HFFc6 (cell line): ENCODE results near the gene PEMT. TPM values are rescaled to one million over a fixed set of nuclear protein-coding genes. Genes with fewer than 3 reads are reported as not detected.
A peak's percentile ranks its signal among the peaks of the same experiment; 100 is the strongest.

Experiments
- DNase-seq: peaks from one replicate; pipeline ENCODE4 v3.0.0-alpha.2; 2018
- H3K27ac Mint-ChIP-seq: 2 replicates; pipeline ENCODE4 v1.8.0; 2020; ENCODE audit warnings: mild to moderate bottlenecking, mixed read lengths
- H3K27me3 Mint-ChIP-seq: 2 replicates; pipeline ENCODE4 v1.8.0; 2021; ENCODE audit warnings: mild to moderate bottlenecking, moderate library complexity, mixed read lengths; ENCODE audit not compliant: insufficient read depth
- H3K36me3 Mint-ChIP-seq: 2 replicates; pipeline ENCODE4 v1.8.0; 2021; ENCODE audit warnings: low read depth, mixed read lengths
- H3K4me1 Mint-ChIP-seq: 2 replicates; pipeline ENCODE4 v1.8.0; 2020; ENCODE audit warnings: low read depth, mixed read lengths
- H3K4me3 Mint-ChIP-seq: 2 replicates; pipeline ENCODE4 v1.8.0; 2020; ENCODE audit warnings: mild to moderate bottlenecking, moderate library complexity, mixed read lengths
- H3K9me3 Mint-ChIP-seq: 2 replicates; pipeline ENCODE4 v1.8.0; 2020; ENCODE audit warnings: mild to moderate bottlenecking, mixed read lengths
- CTCF ChIP-seq: fragments of 200-600 bp; sonication (generic); IDR thresholded peaks from 2 replicates; pipeline ENCODE4 v1.5.0; 2021; ENCODE audit warnings: antibody characterized with exemption, mild to moderate bottlenecking
- total RNA-seq, 6 experiments: library from RNA; stranded (reverse); fragmentation: NEBNext Ultra II Directional; extraction: Animal tissue kit (Norgen Biotek cat#: 25700); gene quantifications; 2 replicates in 1 of 6; 3 replicates in 5 of 6; pipeline ENCODE4 v1.2.3, GENCODE V29; 2021

Gene PEMT
- total RNA-seq, 6 experiments from 2014 or later, result 33.0 to 49.2 (median 44.0) TPM

- H3K4me1 Mint-ChIP-seq, result peaks cover 37% of the 10 kb centered on the region
- H3K36me3 Mint-ChIP-seq, result 0 out of 2 replicates have a peak, but pooled peaks cover 4% of the 10 kb centered on the region
- H3K4me3 Mint-ChIP-seq, result peak overlapping the region; percentile 91
- H3K9me3 Mint-ChIP-seq, result no peaks in the 10 kb centered on the region
- peaks cover 3% of the 10 kb centered on the region; the same call in 1 of the 2 replicates for H3K27me3 Mint-ChIP-seq
- peak overlapping the region; percentile 86 for H3K27ac Mint-ChIP-seq
- no peak for TF ChIP-seq CTCF
- DNase-seq, result no peak
Observed at GRCh38 chr17:17590883-17591354, 589 bp downstream of the PEMT start.

GRCh38 chr17:17590141-17590751 lies 1.3 kb downstream of the PEMT start:
- Mint-ChIP-seq H3K36me3 (0 out of 2 replicates have a peak, but pooled peaks cover 4% of the 10 kb centered on the region), H3K27ac (peak overlapping the region; percentile 86), H3K27me3 (peaks cover 3% of the 10 kb centered on the region; the same call in 1 of the 2 replicates), H3K9me3 (no peaks in the 10 kb centered on the region), H3K4me3 (peak overlapping the region; percentile 91), H3K4me1 (peaks cover 37% of the 10 kb centered on the region)
- no peak for TF ChIP-seq CTCF
- no peak for DNase-seq

GRCh38 chr17:17587614-17588337 lies 3.7 kb downstream of the PEMT start:
- DNase-seq, result no peak
- Mint-ChIP-seq H3K36me3 (0 out of 2 replicates have a peak, but pooled peaks cover 4% of the 10 kb centered on the region), H3K4me1 (peaks cover 37% of the 10 kb centered on the region), H3K27me3 (peaks cover 3% of the 10 kb centered on the region; the same call in 1 of the 2 replicates), H3K4me3 (no peak overlapping the region), H3K9me3 (no peaks in the 10 kb centered on the region), H3K27ac (peak overlapping the region; percentile 34)
- TF ChIP-seq CTCF, result no peak

GRCh38 chr17:17582372-17582771 lies 9.1 kb downstream of the PEMT start:
- H3K4me3 Mint-ChIP-seq, result no peak overlapping the region
- no peaks in the 10 kb centered on the region for H3K9me3 Mint-ChIP-seq
- no peak for TF ChIP-seq CTCF
- H3K36me3 Mint-ChIP-seq, result no peaks in the 10 kb centered on the region
- peaks cover 11% of the 10 kb centered on the region for H3K4me1 Mint-ChIP-seq
- DNase-seq, result no peak
- H3K27ac Mint-ChIP-seq, result no peak overlapping the region
- peaks cover 3% of the 10 kb centered on the region; the same call in 1 of the 2 replicates for H3K27me3 Mint-ChIP-seq

GRCh38 chr17:17581509-17581908 lies 10.0 kb downstream of the PEMT start:
- no peak for DNase-seq
- no peak for TF ChIP-seq CTCF
- Mint-ChIP-seq H3K9me3 (no peaks in the 10 kb centered on the region), H3K36me3 (no peaks in the 10 kb centered on the region; the same call in 1 of the 2 replicates), H3K4me1 (peaks cover 20% of the 10 kb centered on the region), H3K27ac (peak overlapping the region; percentile 74; the same call in 1 of the 2 replicates), H3K27me3 (peaks cover 2% of the 10 kb centered on the region; the same call in 1 of the 2 replicates), H3K4me3 (no peak overlapping the region)
